Stomach (tissue), 9 donors: ENCODE results near the gene PLA2G12A. TPM values are rescaled to one million over a fixed set of nuclear protein-coding genes. Genes with fewer than 3 reads are reported as not detected.
A peak's percentile ranks its signal among the peaks of the same experiment; 100 is the strongest.

Experiments used
- DNase-seq, 2 donors: peaks; one replicate each; pipeline versions ENCODE4 v3.0.0 to v3.0.0-alpha.2; 2013 to 2019
- H3K27ac ChIP-seq, 5 donors: fragments of 200-600 bp in 4 of 5; sonication (generic) in 4 of 5; one replicate each; pipeline ENCODE4 v1.5.1; 2013 to 2019; ENCODE audit warnings: mild to moderate bottlenecking in 1 of 5, moderate library complexity in 1 of 5
- H3K27me3 ChIP-seq, 3 donors: fragments of 200-600 bp; sonication (generic); one replicate each; pipeline ENCODE4 v1.5.1; 2017 to 2019; ENCODE audit warnings: mixed run types in 1 of 3
- H3K36me3 ChIP-seq, 4 donors: fragments of 200-600 bp; sonication (generic); 1 replicate in 3 of 4; 2 replicates in 1 of 4; pipeline ENCODE4 v1.5.1; 2016 to 2019
- H3K4me1 ChIP-seq, 4 donors: fragments of 200-600 bp; sonication (generic); one replicate each; pipeline ENCODE4 v1.5.1; 2016 to 2019
- H3K4me3 ChIP-seq, 4 donors: fragments of 200-600 bp; sonication (generic) in 3 of 4; one replicate each; pipeline ENCODE4 v1.5.1; 2016 to 2019; ENCODE audit warnings: mild to moderate bottlenecking in 1 of 4
- H3K9me3 ChIP-seq, 4 donors: fragments of 200-600 bp; sonication (generic); one replicate each; pipeline ENCODE4 v1.5.1; 2016 to 2019
- CTCF ChIP-seq, 7 experiments: fragments of 450-650 bp in 4 of 7; fragments of 200-600 bp in 3 of 7; sonication (generic) in 3 of 7; IDR thresholded peaks; one replicate each; pipeline ENCODE4 v1.5.1; 2016 to 2019; ENCODE audit warnings: antibody characterized with exemption in 7 of 7, control low read depth in 2 of 7, mild to moderate bottlenecking in 1 of 7
- EP300 ChIP-seq: sonication (generic); formaldehyde crosslinking; IDR thresholded peaks from one replicate; pipeline ENCODE4 v1.6.1; 2017; ENCODE audit warnings: antibody characterized with exemption
- POLR2A ChIP-seq, 4 donors: fragments of 450-650 bp; IDR thresholded peaks; one replicate each; pipeline ENCODE4 v1.6.1; 2016; ENCODE audit warnings: antibody characterized with exemption in 4 of 4, control low read depth in 2 of 4, mild to moderate bottlenecking in 1 of 4, moderate library complexity in 1 of 4
- POLR2AphosphoS5 ChIP-seq, 3 donors: sonication (generic); formaldehyde crosslinking; IDR thresholded peaks; one replicate each; pipeline ENCODE4 v1.6.1; 2016; ENCODE audit warnings: antibody characterized with exemption in 3 of 3
- WGBS, 5 donors: extraction: QIAGEN DNeasy Blood & Tissue Kit in 3 of 5; methylation state at CpG; one replicate each; pipeline versions ENCODE4 v1.1.5 to v1.1.7; 2013 to 2018; 5-methylcytosine and 5-hydroxymethylcytosine counted together
- intact Hi-C: fragments of 100-400 bp; cut with DNase I; formaldehyde crosslinking; loops from one replicate; pipeline ENCODE4 v1.15.1; 2023; ENCODE audit warnings: low total_unique reads
- polyA plus RNA-seq, 3 donors: library from polyadenylated mRNA; stranded (reverse); fragments of 200-250 nt; gene quantifications; one replicate each; pipeline ENCODE4 v1.2.3, GENCODE V29; 2013
- small RNA-seq, 4 donors: library from RNA; depleted of rRNA; stranded (forward); fragments of <200 nt; gene quantifications; one replicate each; pipeline ENCODE3, GENCODE V24; 2016
- total RNA-seq, 5 donors: library from RNA; depleted of rRNA; stranded (reverse); fragments of >200 nt; gene quantifications; one replicate each; pipeline versions ENCODE4 v1.1.0 to v1.2.3, GENCODE V29; 2014 to 2016
- donor health status: healthy with polysubstance abuse.
- donor health status: Bipolar disorder and iron deficiency.
- donor health status: healthy.

The PLA2G12A gene
- total and polyA plus RNA-seq, 8 donors, result 3.5 to 95.9 (median 10.6) TPM

- intact Hi-C loops, result no loop called here
- no peaks in the 10 kb centered on the region for H3K9me3 ChIP-seq
- no peak overlapping the region for H3K27ac ChIP-seq
- TF ChIP-seq POLR2A (IDR thresholded peaks at IDR 0.05), result no peak
- no peak for TF ChIP-seq CTCF (IDR thresholded peaks at IDR 0.05)
- no peak for TF ChIP-seq EP300
- no peak for TF ChIP-seq POLR2AphosphoS5 (IDR thresholded peaks at IDR 0.05)
- H3K27me3 ChIP-seq, result no peaks in the 10 kb centered on the region
- no peak overlapping the region for H3K4me3 ChIP-seq
- no peak for DNase-seq
- peaks cover 0 to under 1% (median 0%) of the 10 kb centered on the region in 4 donors for H3K4me1 ChIP-seq
- H3K36me3 ChIP-seq, result no peaks in the 10 kb centered on the region
These were observed 58.5 kb downstream of the PLA2G12A start for GRCh38 chr4:109671350-109671749.

- peak in 1 of 2 donors; percentile 16 for DNase-seq
- 50 to 66% (median 59%) methylated on average over 5 of the region's 5 CpGs for WGBS, 5 donors
- intact Hi-C loops, result no loop called here
- Histone ChIP-seq H3K27me3 (no peaks in the 10 kb centered on the region), H3K9me3 (no peaks in the 10 kb centered on the region), H3K27ac (no peak overlapping the region), H3K4me3 (no peak overlapping the region), H3K4me1 (peaks cover 0 to 8% (median 0%) of the 10 kb centered on the region in 4 donors), H3K36me3 (peaks cover 0 to 8% (median 2%) of the 10 kb centered on the region in 4 donors)
- TF ChIP-seq CTCF (IDR thresholded peaks at IDR 0.05) (no peak), POLR2A (IDR thresholded peaks at IDR 0.05) (no peak), EP300 (no peak), POLR2AphosphoS5 (IDR thresholded peaks at IDR 0.05) (no peak)
These were observed 63.9 kb downstream of the PLA2G12A start for GRCh38 chr4:109665783-109666485.

- Histone ChIP-seq H3K9me3 (no peaks in the 10 kb centered on the region), H3K27ac (no peak overlapping the region), H3K27me3 (no peaks in the 10 kb centered on the region), H3K4me3 (no peak overlapping the region), H3K36me3 (peaks cover 0 to 8% (median 2%) of the 10 kb centered on the region in 4 donors), H3K4me1 (peaks cover 0 to 8% (median 0%) of the 10 kb centered on the region in 4 donors)
- intact Hi-C loops, result no loop called here
- no peak for DNase-seq
- WGBS, 5 donors, result 71 to 86% (median 75%) methylated on average over 3 of the region's 3 CpGs
- TF ChIP-seq POLR2AphosphoS5 (IDR thresholded peaks at IDR 0.05) (no peak), POLR2A (IDR thresholded peaks at IDR 0.05) (no peak)
These were observed 67.1 kb downstream of the PLA2G12A start for GRCh38 chr4:109662771-109663170.

- DNase-seq, result no peak
- Histone ChIP-seq H3K27me3 (no peaks in the 10 kb centered on the region), H3K4me3 (no peak overlapping the region), H3K36me3 (peaks cover 0 to 8% (median 2%) of the 10 kb centered on the region in 4 donors), H3K27ac (no peak overlapping the region), H3K9me3 (no peaks in the 10 kb centered on the region), H3K4me1 (peaks cover 0 to 8% (median 0%) of the 10 kb centered on the region in 4 donors)
- TF ChIP-seq POLR2AphosphoS5 (IDR thresholded peaks at IDR 0.05) (no peak), CTCF (IDR thresholded peaks at IDR 0.05) (no peak), POLR2A (IDR thresholded peaks at IDR 0.05) (no peak), EP300 (no peak)
- 72 to 89% (median 78%) methylated on average over 2 of the region's 2 CpGs for WGBS, 5 donors
- intact Hi-C loops, result no loop called here
These were observed 67.8 kb downstream of the PLA2G12A start for GRCh38 chr4:109662116-109662515.

Small RNAs within 50 kb of the gene (small RNA-seq; reads per million reads assigned to genes)
- gene HIGD1AP14, result 0 reads per million in 4 donors

Other genes with a start within 250 kb of the PLA2G12A start
- gene MCUB, start 169.8 kb downstream of the PLA2G12A start, total RNA-seq, result 10 to 100 TPM in 3 of 5 donors, 1 to 10 TPM in 1, under 1 TPM in 1; 0.89 to 37.4 (median 12.3) TPM
- 1 to 10 TPM; 4.2 to 7.9 (median 5.2) TPM for gene MCUB, start 169.8 kb downstream of the PLA2G12A start, polyA plus RNA-seq
- gene CASP6, start 26.6 kb downstream of the PLA2G12A start, total RNA-seq, result 10 to 100 TPM in 4 of 5 donors, 1 to 10 TPM in 1; 2.3 to 68.9 (median 33.8) TPM
- 10 to 100 TPM; 11.6 to 29.0 (median 22.8) TPM for gene CASP6, start 26.6 kb downstream of the PLA2G12A start, polyA plus RNA-seq
- gene CFI, start 71.9 kb upstream of the PLA2G12A start, total RNA-seq, result 10 to 100 TPM in 3 of 5 donors, 1 to 10 TPM in 1, under 1 TPM in 1; 0.45 to 20.4 (median 12.8) TPM
- 10 to 100 TPM in 1 of 3 donors, 1 to 10 TPM in 2; 2.0 to 14.0 (median 2.5) TPM for gene CFI, start 71.9 kb upstream of the PLA2G12A start, polyA plus RNA-seq
- gene GAR1, start 85.7 kb upstream of the PLA2G12A start, total RNA-seq, result 1 to 10 TPM in 3 of 5 donors, not detected in 2; 2.2 to 9.4 (median 3.8) TPM
- 10 to 100 TPM; 17.0 to 19.2 (median 17.2) TPM for gene GAR1, start 85.7 kb upstream of the PLA2G12A start, polyA plus RNA-seq
- 10 to 100 TPM in 1 of 5 donors, not detected in 4; 13.4 TPM for gene RRH, start 97.9 kb upstream of the PLA2G12A start, total RNA-seq
- not detected for gene RRH, start 97.9 kb upstream of the PLA2G12A start, polyA plus RNA-seq
- 1 to 10 TPM in 1 of 5 donors, under 1 TPM in 1, not detected in 3; 0.18 to 1.0 TPM for gene LRIT3, start 118.0 kb upstream of the PLA2G12A start, total RNA-seq
- gene LRIT3, start 118.0 kb upstream of the PLA2G12A start, polyA plus RNA-seq, result under 1 TPM in 2 of 3 donors, not detected in 1; 0.06 to 0.13 TPM
- under 1 TPM in 1 of 5 donors, not detected in 4; 0.37 TPM for gene EGF, start 182.8 kb upstream of the PLA2G12A start, total RNA-seq
- gene EGF, start 182.8 kb upstream of the PLA2G12A start, polyA plus RNA-seq, result under 1 TPM in 1 of 3 donors, not detected in 2; 0.20 TPM